Left kidney (tissue), 2 donors: ENCODE data around the gene SFSWAP. TPM values are rescaled to one million over a fixed set of nuclear protein-coding genes. Genes with fewer than 3 reads are reported as not detected.
"Not testable (repeated sequence)": the region's sequence is repeated elsewhere in the genome, so short reads cannot be mapped to it uniquely, and the experiment has no call there.

Experiments
- DNase-seq: peaks from one replicate; pipeline ENCODE4 v3.0.0-alpha.2; 2013
- polyA plus RNA-seq: library from polyadenylated mRNA; unstranded; fragments of 120-200 nt; gene quantifications from one replicate; pipeline ENCODE4 v1.2.1, GENCODE V29; 2013; ENCODE audit not compliant: insufficient read length

SFSWAP gene
- polyA plus RNA-seq, 1 donor = 52.6 TPM

DNA sequence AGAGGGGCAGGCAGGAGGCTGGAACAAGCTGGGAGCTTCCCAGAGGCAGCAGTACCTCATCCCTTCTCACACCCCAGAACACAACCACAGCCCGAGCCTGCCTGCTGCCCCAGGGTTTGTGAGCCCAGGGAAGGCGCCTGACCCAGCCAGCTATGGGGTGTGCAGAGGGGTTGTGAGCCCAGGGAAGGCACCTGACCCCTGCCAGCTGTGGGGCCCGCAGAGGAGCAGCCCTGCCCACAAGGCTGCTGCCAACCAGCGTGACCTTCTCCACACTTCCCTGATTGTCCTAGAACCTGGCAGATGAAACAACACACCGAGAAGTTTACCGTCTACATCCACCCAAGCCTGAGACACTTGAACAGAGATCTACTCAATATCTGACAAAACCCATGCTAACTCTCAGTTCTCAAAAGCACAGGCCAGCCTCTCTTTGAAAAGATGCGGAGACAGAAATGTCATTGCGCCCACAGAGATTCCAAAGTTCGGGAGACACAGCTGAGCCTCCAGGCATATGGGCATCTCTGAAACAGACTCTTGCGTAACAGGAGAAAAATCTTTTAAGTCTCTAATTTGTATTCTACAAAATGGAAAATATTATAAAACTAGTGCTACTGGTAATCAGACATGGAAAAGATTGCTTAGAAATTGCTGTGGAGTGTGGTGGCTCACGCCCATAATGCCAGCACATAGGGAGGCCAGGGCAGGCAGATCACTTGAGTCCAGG lies 47.3 kb downstream of the SFSWAP start:
- DNase-seq = no peak

DNA sequence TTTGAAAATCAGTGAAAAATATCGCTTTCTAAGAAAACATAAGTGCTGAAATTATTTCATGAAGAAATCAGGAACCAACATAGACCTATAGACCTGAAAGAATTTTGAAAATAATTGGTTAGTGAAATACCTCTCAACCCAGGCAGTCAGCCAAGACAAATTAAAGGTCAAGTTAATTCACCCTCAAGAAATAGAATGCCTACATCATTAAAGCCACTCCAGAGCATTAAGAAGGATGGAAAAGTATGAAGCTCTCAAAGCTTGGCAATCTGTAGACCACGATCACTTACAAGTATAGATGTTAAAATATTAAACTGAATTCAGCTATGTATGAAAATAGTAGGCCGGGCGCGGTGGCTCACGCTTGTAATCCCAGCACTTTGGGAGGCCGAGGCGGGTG lies 48.3 kb downstream of the SFSWAP start:
- DNase-seq = no peak

DNA sequence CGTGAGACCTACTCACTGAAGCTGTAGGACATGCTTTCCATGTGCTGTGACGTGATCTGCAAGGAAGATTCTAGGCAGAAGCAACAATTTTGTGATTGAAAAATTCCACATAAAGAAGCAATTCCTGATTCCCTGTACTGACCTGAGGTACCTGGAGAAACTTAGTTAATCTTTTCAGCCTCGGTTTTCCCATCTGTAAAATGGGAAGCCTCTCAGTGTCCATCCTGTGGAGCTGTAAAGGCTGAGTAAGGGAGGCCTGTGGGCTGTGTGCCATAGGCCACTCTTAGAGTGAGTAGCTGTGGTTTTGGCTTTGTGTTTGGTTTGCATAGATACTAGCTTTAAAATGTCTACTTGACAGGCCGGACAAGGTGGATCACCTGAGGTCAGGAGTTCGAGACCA lies 50.7 kb downstream of the SFSWAP start:
- no peak for DNase-seq

DNA sequence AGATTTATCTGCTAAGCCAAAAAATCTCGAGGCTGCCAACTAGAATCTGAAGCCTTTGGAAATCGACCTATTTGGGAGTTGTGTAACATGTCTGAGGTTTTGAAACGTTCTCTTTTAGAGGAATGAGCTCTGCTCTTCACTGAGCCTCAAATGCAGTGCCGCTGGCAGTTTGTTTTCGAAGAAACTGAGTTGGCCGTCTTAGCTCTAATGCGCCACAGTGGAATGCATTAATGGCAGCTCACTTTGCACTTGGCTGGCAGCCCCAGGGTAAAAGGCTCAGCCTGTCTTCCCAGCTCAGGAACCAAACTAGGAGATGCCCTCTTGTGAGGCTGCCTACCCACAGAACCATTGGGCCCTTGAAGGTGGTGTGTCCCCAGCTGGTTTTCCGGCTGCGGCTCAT lies 53.8 kb downstream of the SFSWAP start:
- no peak for DNase-seq

DNA sequence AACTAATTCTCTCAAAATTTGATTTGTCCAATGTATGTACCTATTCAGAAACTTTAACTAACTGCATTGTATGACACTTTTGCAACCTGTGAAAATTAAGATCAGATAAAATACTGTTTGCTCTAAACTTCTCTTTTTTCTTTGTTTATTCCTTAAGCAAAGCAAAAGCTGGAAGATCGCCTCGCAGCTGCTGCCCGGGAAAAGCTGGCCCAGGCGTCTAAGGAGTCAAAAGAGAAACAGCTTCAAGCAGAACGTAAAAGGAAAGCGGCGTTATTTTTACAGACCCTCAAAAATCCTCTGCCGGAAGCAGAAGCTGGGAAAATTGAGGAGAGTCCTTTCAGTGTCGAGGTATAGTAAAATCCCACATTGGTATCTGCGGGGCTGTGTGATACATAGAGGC lies 55.1 kb downstream of the SFSWAP start:
- no peak for DNase-seq

DNA sequence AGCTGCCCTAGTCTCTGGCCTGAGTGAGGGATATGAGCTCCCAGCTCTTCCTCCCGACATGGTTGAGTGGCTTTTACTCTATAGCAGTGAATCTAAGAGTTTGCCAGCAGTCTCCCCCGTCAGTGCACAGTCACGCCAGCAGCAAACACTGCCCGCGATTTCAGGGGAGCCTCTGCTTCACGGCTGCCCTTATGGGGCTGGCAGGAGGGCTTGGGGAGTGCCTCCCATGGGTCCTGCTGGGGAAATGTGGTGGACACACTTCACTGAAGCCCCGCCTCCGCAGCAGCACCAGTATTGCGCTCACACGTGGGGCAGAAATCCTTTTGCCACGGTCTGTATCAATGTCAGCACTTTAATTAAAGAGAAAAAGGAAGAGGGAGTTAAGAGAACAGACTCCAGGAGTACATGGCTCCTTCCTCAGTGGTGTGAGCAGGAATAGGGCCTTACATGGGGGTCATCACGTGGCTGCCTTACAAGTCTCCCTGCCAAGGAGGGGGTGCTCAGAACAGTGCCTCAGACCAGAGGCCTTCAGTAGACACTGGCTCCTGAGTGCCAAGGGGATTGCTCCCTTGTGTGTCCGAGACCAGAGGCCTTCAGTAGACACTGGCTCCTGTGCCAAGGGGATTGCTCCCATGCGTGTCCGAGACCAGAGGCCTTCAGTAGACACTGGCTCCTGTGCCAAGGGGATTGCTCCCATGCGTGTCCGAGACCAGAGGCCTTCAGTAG lies 55.7 kb downstream of the SFSWAP start:
- no peak for DNase-seq

DNA sequence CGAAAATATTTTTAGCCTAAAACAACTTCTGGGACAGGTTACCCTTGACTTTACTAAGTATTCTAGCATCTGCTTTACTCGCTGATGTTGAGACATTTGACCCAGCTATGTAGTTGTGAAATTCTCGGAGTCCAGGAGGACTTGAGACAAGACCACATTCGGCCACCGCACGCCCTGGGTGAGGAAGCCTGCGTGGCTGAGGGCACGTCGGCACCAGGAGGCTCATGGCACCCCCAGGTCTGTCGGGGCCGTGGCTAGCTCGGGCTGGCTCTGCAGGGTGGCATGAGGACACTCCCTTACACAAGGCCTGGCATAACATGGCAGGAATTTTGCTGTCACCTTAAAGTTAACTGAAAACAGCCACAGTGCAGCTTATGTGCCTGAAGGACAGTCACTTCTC lies 59.2 kb downstream of the SFSWAP start:
- no peak for DNase-seq

DNA sequence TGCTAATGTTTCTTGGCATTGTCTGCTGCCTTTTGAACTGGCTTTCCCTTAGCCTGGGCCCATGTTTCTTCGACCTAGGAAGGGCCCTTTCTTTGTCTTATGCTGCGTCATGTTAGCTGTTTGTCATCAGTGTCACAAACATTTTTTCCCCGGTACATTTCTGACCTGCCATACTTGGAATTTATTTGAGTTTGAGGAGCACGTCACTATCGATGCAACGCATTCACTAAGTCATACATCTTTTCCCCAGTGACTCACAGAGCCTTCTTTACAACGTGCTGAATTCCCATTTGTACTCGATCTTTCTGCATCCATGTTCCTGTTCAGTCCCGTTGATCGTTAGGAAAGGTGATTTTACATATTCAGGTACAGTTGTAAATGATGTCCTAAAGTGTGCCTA lies 61.1 kb downstream of the SFSWAP start:
- DNase-seq = no peak

DNA sequence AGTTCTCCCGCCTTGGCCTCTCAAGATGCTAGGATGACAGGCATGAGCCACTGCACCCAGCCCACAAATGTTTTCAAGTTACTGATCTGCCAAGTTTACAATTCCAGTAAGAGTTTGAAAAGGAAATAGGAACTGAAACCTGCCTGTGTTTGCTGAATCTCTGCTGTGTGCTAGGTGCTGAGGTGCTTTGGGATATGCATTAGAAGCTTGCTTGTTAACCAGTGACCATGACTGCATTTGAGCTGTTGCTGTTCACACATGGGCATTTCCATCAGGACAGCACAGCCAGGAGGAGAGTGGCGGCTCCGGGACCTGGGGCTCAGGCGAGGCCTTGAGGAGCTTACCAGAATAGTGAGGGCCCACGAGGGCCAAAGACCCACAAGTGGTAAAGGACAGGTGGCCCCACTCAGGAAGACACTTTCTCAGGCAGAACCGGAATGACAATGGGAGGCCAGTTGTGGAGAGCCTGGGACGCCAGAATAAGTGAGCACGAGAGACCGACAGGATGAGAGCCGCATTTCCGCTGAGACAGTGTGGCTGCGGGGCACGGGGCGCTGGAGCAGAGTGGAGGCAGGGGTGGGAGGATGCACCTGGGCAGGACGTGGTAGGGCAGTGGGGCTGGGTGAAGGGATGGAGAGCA lies 62.8 kb downstream of the SFSWAP start:
- no peak for DNase-seq

DNA sequence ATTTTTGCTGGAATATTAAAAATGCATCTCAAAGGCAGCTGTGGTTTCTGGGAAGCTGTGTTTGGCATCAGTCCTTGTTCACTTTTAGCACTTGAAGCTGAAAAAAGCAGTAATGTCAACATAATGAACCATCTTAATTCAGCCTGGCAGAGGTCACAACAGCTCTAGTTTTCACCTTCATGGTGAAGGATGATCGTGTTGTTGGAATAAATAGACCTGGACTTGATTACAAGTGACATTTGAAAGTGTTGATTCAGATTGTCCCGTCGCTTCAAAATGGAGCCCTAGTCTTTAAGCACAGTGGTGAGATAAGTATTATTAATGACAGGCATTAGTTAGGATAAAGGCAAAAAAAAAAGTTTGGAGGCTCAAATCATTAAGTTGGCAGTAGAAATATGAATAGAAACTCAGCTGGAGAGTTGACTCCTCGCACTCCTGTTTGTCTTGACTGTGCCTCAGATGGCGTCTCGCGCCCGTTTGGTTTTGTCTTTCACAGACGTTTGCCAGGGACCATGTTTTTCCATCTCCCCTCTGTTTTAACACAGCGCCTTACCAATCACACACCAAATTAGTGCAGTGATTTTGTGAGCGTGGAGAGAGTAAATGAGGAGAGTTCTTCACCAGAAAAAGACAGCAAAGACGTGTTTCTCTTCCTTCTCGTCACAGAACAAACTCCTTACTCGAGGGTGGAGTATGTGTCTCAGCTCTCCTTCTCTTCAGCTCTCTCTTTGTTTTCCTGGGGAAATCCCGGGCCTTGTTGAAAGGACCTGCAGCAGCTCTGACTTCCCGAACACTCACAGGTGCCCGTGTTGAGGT lies 63.9 kb downstream of the SFSWAP start:
- DNase-seq = no peak

DNA sequence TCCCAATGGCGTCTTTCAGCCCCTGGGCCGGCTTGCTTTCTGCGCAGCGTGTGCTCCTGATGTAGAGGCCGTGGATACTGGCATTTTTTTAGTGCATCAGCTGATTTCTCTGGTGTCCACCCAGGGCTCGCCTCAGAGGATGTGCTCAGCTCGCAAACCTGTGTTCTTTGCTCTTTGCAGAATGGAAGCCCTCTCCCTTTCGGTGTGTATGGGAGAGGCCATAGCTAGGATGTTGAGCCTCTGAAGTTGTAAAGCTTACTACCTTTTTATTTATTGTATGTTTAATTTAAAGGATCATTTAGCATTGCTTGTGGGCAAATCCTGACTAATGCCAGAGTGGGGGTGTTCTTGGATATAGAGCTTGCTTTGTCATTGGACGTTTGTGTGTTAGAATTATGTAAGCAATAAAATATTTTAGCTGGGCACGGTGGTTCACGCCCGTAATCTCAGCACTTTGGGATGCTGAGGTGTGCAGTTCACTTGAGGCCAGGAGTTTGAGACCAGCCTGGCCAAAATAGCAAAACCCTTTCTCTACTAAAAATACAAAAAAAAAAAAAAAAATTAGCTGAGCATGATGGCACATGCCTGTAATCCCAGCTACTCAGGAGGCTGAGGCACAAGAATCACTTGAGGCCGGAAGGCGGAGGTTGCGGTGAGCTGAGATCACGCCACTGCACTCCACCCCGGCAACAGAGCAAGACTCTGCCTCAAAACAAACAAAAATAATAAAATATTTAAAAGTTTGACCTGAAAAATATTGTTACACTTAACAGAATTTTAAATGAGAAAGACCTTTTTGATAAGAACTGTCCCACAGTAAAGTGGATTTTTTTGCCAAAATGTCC lies 64.7 kb downstream of the SFSWAP start:
- no peak for DNase-seq

DNA sequence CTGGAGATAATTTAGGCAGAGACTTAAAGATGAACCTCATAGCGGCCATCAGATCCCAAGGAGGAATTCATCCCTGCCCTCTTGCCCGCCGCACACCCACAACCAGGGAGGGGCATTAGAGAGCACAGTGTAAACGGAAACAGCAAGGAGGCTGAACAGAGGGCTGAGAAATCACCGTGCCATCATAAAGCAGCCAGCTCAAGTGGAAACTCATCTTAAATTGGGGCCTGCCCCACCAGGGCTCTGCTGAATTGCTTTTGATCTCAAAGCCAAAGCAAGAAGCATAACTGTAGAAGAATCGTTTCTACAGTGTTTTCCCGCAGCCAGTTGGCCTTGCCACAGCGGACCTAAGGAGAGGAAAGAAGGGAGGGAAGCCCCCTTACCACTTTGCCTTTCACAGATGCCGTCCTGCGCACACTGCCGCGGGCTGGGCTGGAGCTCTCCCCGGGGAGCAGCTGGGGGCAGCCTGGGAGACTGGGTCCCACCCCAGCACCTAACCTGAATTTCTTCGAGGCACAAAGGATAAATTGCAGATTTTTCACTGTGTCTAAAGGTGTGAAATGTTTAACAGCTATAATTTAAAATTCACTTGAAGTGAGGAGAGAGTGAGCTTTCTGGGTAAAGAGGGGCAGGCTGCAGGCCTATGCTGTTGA lies 65.5 kb downstream of the SFSWAP start:
- DNase-seq = no peak

DNA sequence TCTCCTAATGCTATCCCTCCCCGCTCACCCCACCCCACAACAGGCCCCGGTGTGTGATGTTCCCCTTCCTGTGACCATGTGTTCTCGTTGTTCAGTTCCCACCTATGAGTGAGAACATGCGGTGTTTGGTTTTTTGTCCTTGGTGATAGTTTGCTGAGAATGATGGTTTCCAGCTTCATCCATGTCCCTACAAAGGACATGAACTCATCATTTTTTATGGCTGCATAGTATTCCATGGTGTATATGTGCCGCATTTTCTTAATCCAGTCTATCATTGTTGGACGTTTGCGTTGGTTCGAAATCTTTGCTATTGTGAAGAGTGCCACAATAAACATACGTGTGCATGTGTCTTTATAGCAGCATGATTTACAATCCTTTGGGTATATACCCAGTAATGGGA lies 66.4 kb downstream of the SFSWAP start:
- DNase-seq = not testable (repeated sequence)

DNA sequence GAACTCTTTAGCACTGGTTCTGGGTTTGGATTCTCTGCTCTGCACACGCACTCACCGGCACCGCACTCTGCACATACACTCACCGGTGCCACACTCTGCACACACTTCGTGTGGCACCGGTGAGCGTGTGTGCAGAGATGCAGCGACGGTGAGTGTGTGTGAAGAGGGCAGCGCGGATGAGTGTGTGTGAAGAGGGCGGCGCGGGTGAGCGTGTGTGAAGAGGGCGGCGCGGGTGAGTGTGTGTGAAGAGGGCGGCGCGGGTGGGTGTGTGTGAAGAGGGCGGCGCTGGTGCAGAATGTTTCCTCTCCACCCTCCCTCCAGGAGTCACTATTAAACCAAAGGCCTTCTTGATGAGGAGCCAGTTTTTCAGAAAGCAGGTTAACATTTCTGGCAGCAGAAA lies 68.1 kb downstream of the SFSWAP start:
- DNase-seq = no peak

DNA sequence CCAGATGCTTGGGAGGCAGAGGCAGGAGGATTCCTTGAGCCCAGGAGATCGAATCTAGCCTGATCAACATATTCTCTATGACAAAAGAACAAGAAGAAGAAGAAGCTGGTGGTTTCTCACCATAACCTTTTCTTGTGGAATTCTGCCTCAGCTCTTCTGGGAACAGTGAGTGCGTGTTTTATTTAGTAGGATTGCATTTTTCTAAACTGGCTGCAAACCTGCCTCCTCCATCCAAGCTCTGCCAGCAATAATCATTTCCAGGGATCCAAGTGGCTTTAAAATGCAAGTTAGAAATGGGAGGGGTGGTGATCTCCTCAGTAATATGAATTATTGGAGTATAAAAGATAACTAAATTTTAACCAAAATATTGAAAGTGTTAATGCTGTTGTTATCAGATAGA lies 71.2 kb downstream of the SFSWAP start:
- DNase-seq = no peak

DNA sequence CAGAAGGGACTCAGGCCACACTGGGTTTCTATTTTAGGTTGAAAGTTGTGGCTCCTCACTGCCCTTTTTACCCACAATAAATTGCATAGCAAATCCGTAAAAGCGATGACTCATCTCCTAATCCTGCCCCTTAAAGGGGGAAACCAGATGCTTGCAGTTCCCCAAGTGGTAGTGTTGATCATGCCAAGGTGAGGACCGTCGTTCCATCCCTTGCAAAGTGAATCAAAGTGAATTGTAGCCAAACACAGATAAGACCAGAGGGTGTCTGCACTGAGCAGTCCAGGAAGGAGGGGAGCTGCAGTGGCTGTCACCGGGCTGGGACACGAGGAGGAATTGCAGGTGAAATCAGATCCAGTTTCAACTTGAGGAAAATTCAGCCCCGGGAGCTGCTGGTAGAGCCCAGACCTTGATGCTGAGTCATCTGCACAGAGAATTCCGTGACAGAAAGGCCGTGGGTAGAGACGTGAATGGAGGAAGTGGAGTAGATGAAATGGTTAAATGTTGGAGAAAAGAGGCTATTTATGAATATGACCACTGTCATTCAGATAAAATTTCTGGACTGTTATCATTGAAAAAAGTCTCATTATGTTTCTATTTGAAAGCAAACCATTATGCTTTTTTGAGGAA lies 73.1 kb downstream of the SFSWAP start:
- DNase-seq = no peak

DNA sequence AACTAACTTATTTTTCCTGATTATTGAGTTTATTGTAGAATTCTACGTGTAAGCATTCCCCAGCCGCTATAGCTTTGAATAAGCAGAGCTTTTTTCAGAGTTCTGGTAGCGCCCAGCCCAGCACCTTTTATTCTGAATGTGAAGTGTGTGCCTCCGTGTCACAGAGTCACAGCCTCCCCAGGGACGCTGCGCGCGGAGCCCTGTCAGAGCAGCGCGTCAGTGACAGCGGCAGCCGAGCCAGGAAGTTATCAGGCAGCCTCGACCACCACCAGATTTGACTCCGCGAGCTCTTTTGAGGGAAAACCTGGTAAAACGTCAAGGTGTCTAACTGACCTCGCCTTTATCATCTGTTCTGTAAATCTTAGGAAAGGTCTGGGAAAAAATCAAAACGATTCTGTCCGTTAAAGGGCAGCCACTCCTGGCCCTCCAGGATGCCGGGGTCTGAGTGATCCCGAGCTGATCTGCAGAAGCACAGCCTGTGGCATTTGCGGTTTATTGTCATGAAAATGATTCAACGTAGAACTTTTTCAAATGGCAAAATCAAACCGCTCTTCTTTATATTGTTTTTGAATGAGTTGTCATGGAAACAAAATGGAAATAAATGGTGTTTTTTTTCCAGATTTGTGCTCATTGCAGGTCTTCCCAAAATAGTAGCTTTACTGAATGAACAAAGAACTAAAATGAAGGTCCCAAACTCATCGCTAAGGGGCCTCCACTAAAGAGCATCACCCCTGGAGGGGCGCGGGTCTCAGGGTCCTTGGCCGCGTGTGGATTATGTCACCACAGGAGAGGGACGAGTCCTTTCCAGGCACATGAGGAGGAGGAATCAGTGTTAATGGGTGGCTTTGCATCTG lies 74.2 kb downstream of the SFSWAP start:
- DNase-seq = no peak

DNA sequence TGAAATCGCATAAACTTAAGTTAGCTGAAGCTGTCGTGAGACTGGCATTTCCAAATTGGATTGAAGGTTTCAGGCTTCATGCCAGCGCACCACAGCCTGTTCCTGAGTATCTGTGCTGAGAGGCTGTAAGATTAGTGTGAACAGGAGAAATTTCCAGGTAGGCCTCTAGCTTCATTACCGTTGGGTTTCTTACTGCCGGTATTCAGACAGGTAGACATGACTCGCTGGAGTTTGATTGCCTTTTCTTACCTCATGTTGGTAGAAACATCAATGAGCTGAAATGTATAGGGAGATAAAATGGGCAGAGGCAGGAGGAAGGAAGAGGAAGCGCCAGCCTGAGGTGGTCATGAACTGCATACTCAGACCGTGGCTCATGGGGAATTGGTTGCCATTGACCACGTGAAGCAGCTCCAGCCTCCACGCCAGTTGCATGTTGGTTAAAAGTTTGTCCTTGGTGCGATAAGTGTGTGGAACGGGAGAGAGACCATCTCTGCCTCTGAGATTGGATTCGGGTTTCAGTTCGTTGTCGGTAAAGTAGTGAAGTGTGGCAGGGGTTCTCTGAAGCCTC lies 75.0 kb downstream of the SFSWAP start:
- no peak for DNase-seq

DNA sequence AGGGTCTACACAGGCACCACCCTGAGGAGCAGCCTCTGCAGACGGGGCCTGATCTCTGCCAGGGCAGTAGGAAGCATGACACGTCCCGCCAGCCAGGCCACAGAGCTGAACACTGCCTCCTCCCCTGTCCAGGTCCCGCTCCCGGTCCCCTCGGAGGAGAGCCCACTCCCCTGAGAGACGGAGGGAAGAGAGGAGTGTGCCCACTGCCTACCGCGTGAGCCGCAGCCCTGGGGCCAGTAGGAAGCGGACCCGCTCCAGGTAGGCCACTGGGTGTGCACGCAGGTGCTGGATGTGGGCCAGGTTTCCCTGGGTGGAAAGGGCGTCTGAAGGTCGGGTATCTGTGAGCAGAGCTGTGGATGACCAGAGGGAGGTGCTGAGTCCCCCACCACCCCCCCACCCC lies 75.4 kb downstream of the SFSWAP start:
- DNase-seq = no peak
